ENCODE data around the gene NR6A1.
A peak's percentile ranks its signal among the peaks of the same experiment; 100 is the strongest.

The NR6A1 gene

GRCh38 chr9:124771021-124771866, at the start of gene NR6A1:
NR6A1 (minus strand) TSS chr9:124771311.
- peak; percentile 91 for DNase-seq

GRCh38 chr9:124818431-124819281, 47.5 kb upstream of the NR6A1 start:
- DNase-seq, result no peak

- no peak for DNase-seq
These were observed 44.5 kb upstream of the NR6A1 start for GRCh38 chr9:124815601-124816000.

- DNase-seq, result no peak
These were observed 43.0 kb upstream of the NR6A1 start for GRCh38 chr9:124814164-124814535.

GRCh38 chr9:124813501-124814163, 42.5 kb upstream of the NR6A1 start:
- no peak for DNase-seq

GRCh38 chr9:124813041-124813440, 41.9 kb upstream of the NR6A1 start:
- no peak for DNase-seq

- DNase-seq, result no peak
These were observed 41.3 kb upstream of the NR6A1 start for GRCh38 chr9:124812441-124812876.

GRCh38 chr9:124810663-124811355, 39.7 kb upstream of the NR6A1 start:
- no peak for DNase-seq

- no peak for DNase-seq
These were observed 38.8 kb upstream of the NR6A1 start for GRCh38 chr9:124809741-124810500.

- no peak for DNase-seq
These were observed 38.1 kb upstream of the NR6A1 start for GRCh38 chr9:124809211-124809610.

- no peak for DNase-seq
These were observed 37.3 kb upstream of the NR6A1 start for GRCh38 chr9:124808246-124808956.

- DNase-seq, result no peak
These were observed 34.1 kb upstream of the NR6A1 start for GRCh38 chr9:124805186-124805585.

- DNase-seq, result no peak
These were observed 32.8 kb upstream of the NR6A1 start for GRCh38 chr9:124803911-124804310.

- DNase-seq, result no peak
These were observed 31.3 kb upstream of the NR6A1 start for GRCh38 chr9:124802426-124802825.

GRCh38 chr9:124801356-124801755, 30.2 kb upstream of the NR6A1 start:
- DNase-seq, result no peak

GRCh38 chr9:124800306-124801259, 29.5 kb upstream of the NR6A1 start:
- DNase-seq, result peak; percentile 6

- DNase-seq, result no peak
These were observed 28.3 kb upstream of the NR6A1 start for GRCh38 chr9:124799274-124800006.

- no peak for DNase-seq
These were observed 26.4 kb upstream of the NR6A1 start for GRCh38 chr9:124797343-124798103.
